GM18873 (cell line): ENCODE results near the gene LRBA.

Experiments
- ATAC-seq: cut with Tn5 transposase; IDR thresholded peaks from one replicate; pipeline ENCODE4 v1.9.1; 2021; ENCODE audit warnings: mild to moderate bottlenecking, moderate library complexity, moderate number of reproducible peaks; ENCODE audit not compliant: unreplicated experiment, low FRiP score

Gene LRBA

GRCh38 chr4:150464523-150464922, 550.6 kb downstream of the LRBA start:
- no peak for ATAC-seq

GRCh38 chr4:150462743-150463142, 552.3 kb downstream of the LRBA start:
- no peak for ATAC-seq

- no peak for ATAC-seq
Observed at GRCh38 chr4:150461957-150462356, 553.1 kb downstream of the LRBA start.

- ATAC-seq: no peak
Observed at GRCh38 chr4:150457802-150458201, 557.3 kb downstream of the LRBA start.

- ATAC-seq: no peak
Observed at GRCh38 chr4:150451883-150452282, 563.2 kb downstream of the LRBA start.

- ATAC-seq: no peak
Observed at GRCh38 chr4:150447356-150447755, 567.7 kb downstream of the LRBA start.

- no peak for ATAC-seq
Observed at GRCh38 chr4:150439451-150439933, 575.6 kb downstream of the LRBA start.

GRCh38 chr4:150436598-150437370, 578.3 kb downstream of the LRBA start:
- no peak for ATAC-seq

GRCh38 chr4:150431221-150431620, 583.9 kb downstream of the LRBA start:
- no peak for ATAC-seq

- no peak for ATAC-seq
Observed at GRCh38 chr4:150425161-150425560, 589.9 kb downstream of the LRBA start.

- ATAC-seq: no peak
Observed at GRCh38 chr4:150423503-150423902, 591.6 kb downstream of the LRBA start.

GRCh38 chr4:150423074-150423473, 592.0 kb downstream of the LRBA start:
- no peak for ATAC-seq

- ATAC-seq: no peak
Observed at GRCh38 chr4:150421612-150422011, 593.5 kb downstream of the LRBA start.

GRCh38 chr4:150419939-150420338, 595.1 kb downstream of the LRBA start:
- ATAC-seq: no peak

GRCh38 chr4:150418757-150419410, 596.2 kb downstream of the LRBA start:
- ATAC-seq: no peak

- ATAC-seq: no peak
Observed at GRCh38 chr4:150415213-150415612, 599.9 kb downstream of the LRBA start.

- no peak for ATAC-seq
Observed at GRCh38 chr4:150411520-150411919, 603.6 kb downstream of the LRBA start.

- ATAC-seq: no peak
Observed at GRCh38 chr4:150402871-150403272, 612.2 kb downstream of the LRBA start.

GRCh38 chr4:150401083-150401687, 613.9 kb downstream of the LRBA start:
- ATAC-seq: no peak

- no peak for ATAC-seq
Observed at GRCh38 chr4:150395872-150396271, 619.2 kb downstream of the LRBA start.

GRCh38 chr4:150394046-150394445, 621.0 kb downstream of the LRBA start:
- no peak for ATAC-seq
